Activated T-cell treated with anti-CD3 and anti-CD28 coated beads, Interleukin-2, amount 50 U/mL, for 1 hour (primary cell): ENCODE results near the gene SEMA6A.

Experiments used
- DNase-seq: peaks from one replicate; pipeline ENCODE4 v3.0.0-alpha.2; 2020

The SEMA6A gene

GRCh38 chr5:116522356-116523136 lies 52.1 kb downstream of the SEMA6A start:
- DNase-seq = no peak

- no peak for DNase-seq
Measured at GRCh38 chr5:116521173-116521872, 53.3 kb downstream of the SEMA6A start.

GRCh38 chr5:116520771-116521170 lies 53.9 kb downstream of the SEMA6A start:
- no peak for DNase-seq

GRCh38 chr5:116518423-116518822 lies 56.2 kb downstream of the SEMA6A start:
- no peak for DNase-seq

GRCh38 chr5:116517488-116517887 lies 57.1 kb downstream of the SEMA6A start:
- DNase-seq = no peak

GRCh38 chr5:116516021-116516420 lies 58.6 kb downstream of the SEMA6A start:
- DNase-seq = no peak

GRCh38 chr5:116514421-116514970 lies 60.1 kb downstream of the SEMA6A start:
- DNase-seq = no peak

- no peak for DNase-seq
Measured at GRCh38 chr5:116510517-116510916, 64.1 kb downstream of the SEMA6A start.

GRCh38 chr5:116509483-116510244 lies 65.0 kb downstream of the SEMA6A start:
- DNase-seq = no peak

GRCh38 chr5:116508835-116509234 lies 65.8 kb downstream of the SEMA6A start:
- no peak for DNase-seq

- no peak for DNase-seq
Measured at GRCh38 chr5:116507941-116508655, 66.5 kb downstream of the SEMA6A start.

GRCh38 chr5:116507051-116507537 lies 67.5 kb downstream of the SEMA6A start:
- DNase-seq = no peak

GRCh38 chr5:116506488-116506887 lies 68.1 kb downstream of the SEMA6A start:
- DNase-seq = no peak

- DNase-seq = no peak
Measured at GRCh38 chr5:116504593-116505166, 69.9 kb downstream of the SEMA6A start.

- no peak for DNase-seq
Measured at GRCh38 chr5:116502616-116503015, 72.0 kb downstream of the SEMA6A start.

GRCh38 chr5:116502138-116502537 lies 72.5 kb downstream of the SEMA6A start:
- DNase-seq = no peak

GRCh38 chr5:116498503-116499048 lies 76.0 kb downstream of the SEMA6A start:
- no peak for DNase-seq

- DNase-seq = no peak
Measured at GRCh38 chr5:116497631-116498030, 77.0 kb downstream of the SEMA6A start.

- no peak for DNase-seq
Measured at GRCh38 chr5:116495786-116496357, 78.8 kb downstream of the SEMA6A start.

- DNase-seq = no peak
Measured at GRCh38 chr5:116494784-116495450, 79.7 kb downstream of the SEMA6A start.

GRCh38 chr5:116492776-116493175 lies 81.8 kb downstream of the SEMA6A start:
- DNase-seq = no peak
